ENCODE data around the gene DYNC2LI1. TPM values are rescaled to one million over a fixed set of nuclear protein-coding genes. Genes with fewer than 3 reads are reported as not detected.

The DYNC2LI1 gene
- total and polyA plus RNA-seq, 2 donors (not counting 1 experiment from before 2014, with no cell fraction given), result 3.8 to 11.4 TPM

GRCh38 chr2:43759195-43759594, 14.6 kb upstream of the DYNC2LI1 start:
- Histone ChIP-seq H3K4me1 (ENCODE audit: control insufficient read depth in 2 of 2, insufficient read depth in 2 of 2, low read length in 2 of 2) (no peaks in the 10 kb centered on the region), H4K20me1 (ENCODE audit: control insufficient read depth, insufficient read depth, low read length, poor library complexity, severe bottlenecking) (no peaks in the 10 kb centered on the region), H3K27me3 (replicated peaks in 1 of 4; ENCODE audit: control extremely low read depth in 1 of 4, control insufficient read depth in 3 of 4, insufficient read depth in 4 of 4, low read length in 3 of 4) (peaks cover 0 to 5% (median 1%) of the 10 kb centered on the region in 4 experiments), H3K9me3 (ENCODE audit: control extremely low read depth in 1 of 3, control insufficient read depth in 2 of 3, insufficient read depth in 1 of 3, low read length in 2 of 3) (no peaks in the 10 kb centered on the region), H2AFZ (ENCODE audit: insufficient read depth, low read depth, low read length, poor library complexity, severe bottlenecking) (no peak overlapping the region), H3K36me3 (replicated peaks in 1 of 2; ENCODE audit: control extremely low read depth in 1 of 2, control insufficient read depth in 1 of 2, extremely low read depth in 1 of 2, insufficient read depth in 2 of 2, low read length in 1 of 2) (no peaks in the 10 kb centered on the region), H3K4me2 (replicated peaks; ENCODE audit: low read depth, low read length, poor library complexity, severe bottlenecking) (no peak overlapping the region), H3K9ac (ENCODE audit: low read length) (no peak overlapping the region), H3K79me2 (ENCODE audit: control insufficient read depth, insufficient read depth, low read length) (no peaks in the 10 kb centered on the region), H3K4me3 (ENCODE audit: control extremely low read depth in 1 of 5, extremely low read depth in 1 of 5, insufficient read depth in 1 of 5, low read depth in 2 of 5, low read length in 4 of 5) (no peak overlapping the region), H3K27ac (ENCODE audit: low read length in 2 of 2) (no peak overlapping the region)
- H3K9me3 Mint-ChIP-seq (ENCODE audit: insufficient read depth), result no peaks in the 10 kb centered on the region
- ATAC-seq (ENCODE audit: low read depth) (no peak), DNase-seq (no peak)
- H3K4me1 Mint-ChIP-seq, result no peaks in the 10 kb centered on the region
- H3K27me3 Mint-ChIP-seq, result peaks cover 5% of the 10 kb centered on the region
- ChIA-PET POLR2A (no interaction called here), CTCF (no interaction called here)
- TF ChIP-seq EZH2 (IDR thresholded peaks at IDR 0.05; ENCODE audit: borderline replicate concordance, insufficient read depth, low read depth, low read length, poor library complexity, severe bottlenecking) (no peak), CTCF (IDR thresholded peaks at IDR 0.05) (no peak)
- no peak overlapping the region for H3K27ac Mint-ChIP-seq
- no peak overlapping the region for H3K4me3 Mint-ChIP-seq
- intact Hi-C loops (cut with micrococcal nuclease), result no loop called here

GRCh38 chr2:43762286-43762685, 11.6 kb upstream of the DYNC2LI1 start:
- H3K27me3 ChIP-seq (replicated peaks in 1 of 4; ENCODE audit: control extremely low read depth in 1 of 4, control insufficient read depth in 3 of 4, insufficient read depth in 4 of 4, low read length in 3 of 4), result peaks cover 0 to 5% (median 1%) of the 10 kb centered on the region in 4 experiments
- H3K4me1 ChIP-seq (ENCODE audit: control insufficient read depth in 2 of 2, insufficient read depth in 2 of 2, low read length in 2 of 2), result no peaks in the 10 kb centered on the region
- H3K9me3 Mint-ChIP-seq (ENCODE audit: insufficient read depth), result peaks cover 2% of the 10 kb centered on the region
- no CpG with 5 or more reads among the region's 3 CpGs for WGBS (ENCODE audit: insufficient coverage)
- TF ChIP-seq CTCF (IDR thresholded peaks at IDR 0.05) (no peak), EZH2 (IDR thresholded peaks at IDR 0.05; ENCODE audit: borderline replicate concordance, insufficient read depth, low read depth, low read length, poor library complexity, severe bottlenecking) (no peak)
- no peak overlapping the region for H3K9ac ChIP-seq (ENCODE audit: low read length)
- H4K20me1 ChIP-seq (ENCODE audit: control insufficient read depth, insufficient read depth, low read length, poor library complexity, severe bottlenecking), result no peaks in the 10 kb centered on the region
- no peak overlapping the region for H3K27ac ChIP-seq (ENCODE audit: low read length in 2 of 2)
- no peak overlapping the region for H3K4me2 ChIP-seq (replicated peaks; ENCODE audit: low read depth, low read length, poor library complexity, severe bottlenecking)
- H2AFZ ChIP-seq (ENCODE audit: insufficient read depth, low read depth, low read length, poor library complexity, severe bottlenecking), result no peak overlapping the region
- no peaks in the 10 kb centered on the region for H3K4me1 Mint-ChIP-seq
- DNase-seq, result no peak
- intact Hi-C loops (cut with micrococcal nuclease), result no loop called here
- H3K36me3 ChIP-seq (replicated peaks in 1 of 2; ENCODE audit: control extremely low read depth in 1 of 2, control insufficient read depth in 1 of 2, extremely low read depth in 1 of 2, insufficient read depth in 2 of 2, low read length in 1 of 2), result no peaks in the 10 kb centered on the region
- no peak overlapping the region for H3K4me3 Mint-ChIP-seq
- peaks cover 0 to 4% (median 0%) of the 10 kb centered on the region in 3 donors for H3K9me3 ChIP-seq (ENCODE audit: control extremely low read depth in 1 of 3, control insufficient read depth in 2 of 3, insufficient read depth in 1 of 3, low read length in 2 of 3)
- POLR2A ChIA-PET, result no interaction called here
- H3K27ac Mint-ChIP-seq, result no peak overlapping the region
- CTCF ChIA-PET, result no interaction called here
- no peak overlapping the region for H3K4me3 ChIP-seq (ENCODE audit: control extremely low read depth in 1 of 5, extremely low read depth in 1 of 5, insufficient read depth in 1 of 5, low read depth in 2 of 5, low read length in 4 of 5)
- no peaks in the 10 kb centered on the region for H3K79me2 ChIP-seq (ENCODE audit: control insufficient read depth, insufficient read depth, low read length)
- H3K27me3 Mint-ChIP-seq, result peaks cover 4% of the 10 kb centered on the region
- ATAC-seq (ENCODE audit: low read depth), result no peak

Measured in B cell (primary cell).